Thyroid gland (tissue), 4 donors: Measurements from ENCODE around the gene TRIM72. TPM values are rescaled to one million over a fixed set of nuclear protein-coding genes. Genes with fewer than 3 reads are reported as not detected.

Experiments
- DNase-seq, 2 donors: peaks; one replicate each; pipeline ENCODE4 v3.0.0-alpha.2; 2019
- H3K27ac ChIP-seq, 3 donors: fragments of 200-600 bp; sonication (generic); 1 replicate in 2 of 3; 2 replicates in 1 of 3; pipeline ENCODE4 v1.5.1; 2016 to 2019; ENCODE audit warnings: mild to moderate bottlenecking in 1 of 3, moderate library complexity in 1 of 3
- H3K27me3 ChIP-seq: fragments of 200-600 bp; sonication (generic); one replicate; pipeline ENCODE4 v1.5.1; 2019
- H3K36me3 ChIP-seq, 2 donors: fragments of 200-600 bp; sonication (generic); one replicate each; pipeline ENCODE4 v1.5.1; 2016 to 2019
- H3K4me1 ChIP-seq, 2 donors: fragments of 200-600 bp; sonication (generic); one replicate each; pipeline ENCODE4 v1.5.1; 2017 to 2019
- H3K4me3 ChIP-seq, 3 donors: fragments of 200-600 bp; sonication (generic); replicated peaks in 1 of 3; 1 replicate in 2 of 3; 2 replicates in 1 of 3; pipeline ENCODE4 v1.5.1; 2016; ENCODE audit warnings: mild to moderate bottlenecking in 1 of 3
- H3K9me3 ChIP-seq: fragments of 200-600 bp; sonication (generic); one replicate; pipeline ENCODE4 v1.5.1; 2017
- CTCF ChIP-seq, 6 experiments: fragments of 200-600 bp in 3 of 6; fragments of 450-650 bp in 3 of 6; sonication (generic) in 3 of 6; IDR thresholded peaks; one replicate each; pipeline ENCODE4 v1.5.1; 2016 to 2019; ENCODE audit warnings: antibody characterized with exemption in 6 of 6, mild to moderate bottlenecking in 2 of 6, inconsistent platforms in 1 of 6, moderate library complexity in 1 of 6
- POLR2A ChIP-seq, 2 donors: fragments of 450-650 bp; IDR thresholded peaks; one replicate each; pipeline ENCODE4 v1.6.1; 2017; ENCODE audit warnings: antibody characterized with exemption in 2 of 2, mild to moderate bottlenecking in 2 of 2, moderate library complexity in 1 of 2
- WGBS, 2 donors: methylation state at CpG; one replicate each; pipeline ENCODE4 v1.1.5; 2017; 5-methylcytosine and 5-hydroxymethylcytosine counted together
- intact Hi-C: fragments of 100-400 bp; cut with DNase I; formaldehyde crosslinking; loops from one replicate; pipeline ENCODE4 v1.15.1; 2023
- total RNA-seq, 4 donors: library from RNA; depleted of rRNA; stranded (reverse); fragments of >200 nt; gene quantifications; one replicate each; pipeline ENCODE4 v1.2.3, GENCODE V29; 2016

Gene TRIM72
- total RNA-seq, 4 donors from 2014 or later, result under 0.01 to 0.11 TPM; not detected in 2

- H3K27ac ChIP-seq, result no peak overlapping the region
- no peaks in the 10 kb centered on the region for H3K4me1 ChIP-seq
- intact Hi-C loops, result no loop called here
- no peak for DNase-seq
- 86 to 88% methylated on average over 5 of the region's 5 CpGs for WGBS, 2 donors
- H3K27me3 ChIP-seq, result no peaks in the 10 kb centered on the region
- H3K36me3 ChIP-seq, result no peaks in the 10 kb centered on the region
- TF ChIP-seq POLR2A (IDR thresholded peaks at IDR 0.05), result no peak
- no peak for TF ChIP-seq CTCF (IDR thresholded peaks at IDR 0.05)
- H3K4me3 ChIP-seq, result no peak overlapping the region
- H3K9me3 ChIP-seq, result no peaks in the 10 kb centered on the region
Measured at GRCh38 chr16:31270795-31271194, 56.9 kb downstream of the TRIM72 start.

- WGBS, 2 donors, result 63 to 66% methylated on average over 16 of the region's 16 CpGs
- Histone ChIP-seq H3K36me3 (no peaks in the 10 kb centered on the region), H3K4me3 (no peak overlapping the region), H3K9me3 (no peaks in the 10 kb centered on the region), H3K27ac (no peak overlapping the region), H3K27me3 (no peaks in the 10 kb centered on the region), H3K4me1 (no peaks in the 10 kb centered on the region)
- no peak for DNase-seq
- TF ChIP-seq CTCF (IDR thresholded peaks at IDR 0.05) (no peak), POLR2A (IDR thresholded peaks at IDR 0.05) (no peak)
- intact Hi-C loops, result no loop called here
Measured at GRCh38 chr16:31271621-31272190, 57.8 kb downstream of the TRIM72 start.

- Histone ChIP-seq H3K9me3 (no peaks in the 10 kb centered on the region), H3K27ac (no peak overlapping the region), H3K27me3 (no peaks in the 10 kb centered on the region), H3K4me1 (no peaks in the 10 kb centered on the region), H3K36me3 (no peaks in the 10 kb centered on the region), H3K4me3 (no peak overlapping the region)
- TF ChIP-seq CTCF (IDR thresholded peaks at IDR 0.05), result no peak
- TF ChIP-seq POLR2A (IDR thresholded peaks at IDR 0.05), result no peak
- DNase-seq, result no peak
- intact Hi-C loops, result no loop called here
- WGBS, 2 donors, result 78% methylated on average over 7 of the region's 7 CpGs
Measured at GRCh38 chr16:31273187-31273586, 59.3 kb downstream of the TRIM72 start.

- Histone ChIP-seq H3K36me3 (no peaks in the 10 kb centered on the region), H3K27me3 (no peaks in the 10 kb centered on the region), H3K4me3 (no peak overlapping the region), H3K9me3 (no peaks in the 10 kb centered on the region), H3K27ac (no peak overlapping the region), H3K4me1 (no peaks in the 10 kb centered on the region)
- TF ChIP-seq CTCF (IDR thresholded peaks at IDR 0.05) (no peak), POLR2A (IDR thresholded peaks at IDR 0.05) (no peak)
- no peak for DNase-seq
- intact Hi-C loops, result no loop called here
- WGBS, 2 donors, result 92 to 98% methylated on average over 3 of the region's 3 CpGs
Measured at GRCh38 chr16:31273676-31274075, 59.8 kb downstream of the TRIM72 start.

- H3K36me3 ChIP-seq, result no peaks in the 10 kb centered on the region
- TF ChIP-seq CTCF (IDR thresholded peaks at IDR 0.05) (no peak), POLR2A (IDR thresholded peaks at IDR 0.05) (no peak)
- no peaks in the 10 kb centered on the region for H3K27me3 ChIP-seq
- H3K27ac ChIP-seq, result no peak overlapping the region
- no peaks in the 10 kb centered on the region for H3K9me3 ChIP-seq
- DNase-seq, result no peak
- no peaks in the 10 kb centered on the region for H3K4me1 ChIP-seq
- 81 to 82% methylated on average over 15 of the region's 15 CpGs for WGBS, 2 donors
- intact Hi-C loops, result no loop called here
- no peak overlapping the region for H3K4me3 ChIP-seq
Measured at GRCh38 chr16:31274831-31275816, 61.2 kb downstream of the TRIM72 start.
